Measurements from ENCODE around the gene KSR1.

- TF ChIP-seq SP1 (IDR thresholded peaks at IDR 0.05) (no peak), BHLHE40 (IDR thresholded peaks at IDR 0.05; ENCODE audit: borderline replicate concordance) (no peak), ELF4 (IDR thresholded peaks at IDR 0.05) (no peak), FOXM1 (IDR thresholded peaks at IDR 0.05; ENCODE audit: borderline replicate concordance) (no peak), ARNT (IDR thresholded peaks at IDR 0.05) (no peak), NFRKB (IDR thresholded peaks at IDR 0.05) (no peak), TARDBP (IDR thresholded peaks at IDR 0.05) (no peak), L3MBTL2 (conservative IDR thresholded peaks at IDR 0.05) (no peak), HDGF (IDR thresholded peaks at IDR 0.05; ENCODE audit: borderline replicate concordance) (no peak), FOXA1 (IDR thresholded peaks at IDR 0.05) (no peak), ZNF384 (IDR thresholded peaks at IDR 0.05) (no peak), PKNOX1 (IDR thresholded peaks at IDR 0.05) (no peak)
These were observed 26.4 kb upstream of the KSR1 start for GRCh38 chr17:27429666-27430382.
